ENCODE results near the gene GTF3C5.

Gene GTF3C5

DNA sequence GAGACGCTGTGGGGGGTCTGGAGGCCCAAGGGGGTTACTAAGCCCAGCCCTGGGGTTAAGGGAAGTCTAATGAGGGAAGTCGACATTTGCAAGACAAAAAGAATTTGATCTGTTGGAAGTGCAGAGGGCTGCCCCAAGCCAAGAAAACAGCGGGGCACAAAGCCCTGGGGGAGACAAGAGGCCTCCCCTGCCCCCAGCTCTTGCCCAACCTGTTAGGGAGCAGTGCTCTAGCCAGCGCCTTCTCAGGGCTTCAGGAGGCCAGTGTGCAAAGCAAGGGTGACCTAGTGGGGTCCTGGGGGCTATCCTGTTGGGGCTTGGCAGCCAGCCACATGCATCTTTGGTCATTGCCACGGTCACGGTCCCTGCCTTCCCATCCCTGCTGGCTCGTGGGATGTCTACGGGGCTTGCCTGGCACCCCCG is 27.1 kb upstream of the GTF3C5 start:
- H3K27ac ChIP-seq (ENCODE audit: low read depth, low read length): no peak overlapping the region
- H3K4me2 ChIP-seq (ENCODE audit: low read depth, low read length, poor library complexity, severe bottlenecking): no peak overlapping the region
- H3K4me3 ChIP-seq (ENCODE audit: insufficient read depth, low read length, poor library complexity, severe bottlenecking): no peak overlapping the region
- TF ChIP-seq EZH2phosphoT487 (conservative IDR thresholded peaks at IDR 0.05; ENCODE audit: low read length): no peak
- TF ChIP-seq, protein P1, sequence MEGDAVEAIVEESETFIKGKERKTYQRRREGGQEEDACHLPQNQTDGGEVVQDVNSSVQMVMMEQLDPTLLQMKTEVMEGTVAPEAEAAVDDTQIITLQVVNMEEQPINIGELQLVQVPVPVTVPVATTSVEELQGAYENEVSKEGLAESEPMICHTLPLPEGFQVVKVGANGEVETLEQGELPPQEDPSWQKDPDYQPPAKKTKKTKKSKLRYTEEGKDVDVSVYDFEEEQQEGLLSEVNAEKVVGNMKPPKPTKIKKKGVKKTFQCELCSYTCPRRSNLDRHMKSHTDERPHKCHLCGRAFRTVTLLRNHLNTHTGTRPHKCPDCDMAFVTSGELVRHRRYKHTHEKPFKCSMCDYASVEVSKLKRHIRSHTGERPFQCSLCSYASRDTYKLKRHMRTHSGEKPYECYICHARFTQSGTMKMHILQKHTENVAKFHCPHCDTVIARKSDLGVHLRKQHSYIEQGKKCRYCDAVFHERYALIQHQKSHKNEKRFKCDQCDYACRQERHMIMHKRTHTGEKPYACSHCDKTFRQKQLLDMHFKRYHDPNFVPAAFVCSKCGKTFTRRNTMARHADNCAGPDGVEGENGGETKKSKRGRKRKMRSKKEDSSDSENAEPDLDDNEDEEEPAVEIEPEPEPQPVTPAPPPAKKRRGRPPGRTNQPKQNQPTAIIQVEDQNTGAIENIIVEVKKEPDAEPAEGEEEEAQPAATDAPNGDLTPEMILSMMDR (IDR thresholded peaks at IDR 0.05; ENCODE audit: insufficient read depth, low read length, poor library complexity, severe bottlenecking): no peak
- no peaks in the 10 kb centered on the region for H4K20me1 ChIP-seq (ENCODE audit: low read depth, low read length)
- H3K27me3 ChIP-seq (ENCODE audit: low read length): no peaks in the 10 kb centered on the region
- H3K9ac ChIP-seq (ENCODE audit: low read length): no peak overlapping the region
- no peaks in the 10 kb centered on the region for H3F3A ChIP-seq (ENCODE audit: insufficient read depth)
- H2AFZ ChIP-seq (ENCODE audit: low read depth, low read length, severe bottlenecking): no peak overlapping the region
- H3K9me3 ChIP-seq (ENCODE audit: insufficient read depth, low read length): no peaks in the 10 kb centered on the region
- H3K9me2 ChIP-seq (replicated peaks; ENCODE audit: insufficient read depth, low read length): no peaks in the 10 kb centered on the region
- no peaks in the 10 kb centered on the region for H3K36me3 ChIP-seq (ENCODE audit: low read length)
- no peaks in the 10 kb centered on the region for H3K79me2 ChIP-seq (ENCODE audit: insufficient read depth, low read length)

DNA sequence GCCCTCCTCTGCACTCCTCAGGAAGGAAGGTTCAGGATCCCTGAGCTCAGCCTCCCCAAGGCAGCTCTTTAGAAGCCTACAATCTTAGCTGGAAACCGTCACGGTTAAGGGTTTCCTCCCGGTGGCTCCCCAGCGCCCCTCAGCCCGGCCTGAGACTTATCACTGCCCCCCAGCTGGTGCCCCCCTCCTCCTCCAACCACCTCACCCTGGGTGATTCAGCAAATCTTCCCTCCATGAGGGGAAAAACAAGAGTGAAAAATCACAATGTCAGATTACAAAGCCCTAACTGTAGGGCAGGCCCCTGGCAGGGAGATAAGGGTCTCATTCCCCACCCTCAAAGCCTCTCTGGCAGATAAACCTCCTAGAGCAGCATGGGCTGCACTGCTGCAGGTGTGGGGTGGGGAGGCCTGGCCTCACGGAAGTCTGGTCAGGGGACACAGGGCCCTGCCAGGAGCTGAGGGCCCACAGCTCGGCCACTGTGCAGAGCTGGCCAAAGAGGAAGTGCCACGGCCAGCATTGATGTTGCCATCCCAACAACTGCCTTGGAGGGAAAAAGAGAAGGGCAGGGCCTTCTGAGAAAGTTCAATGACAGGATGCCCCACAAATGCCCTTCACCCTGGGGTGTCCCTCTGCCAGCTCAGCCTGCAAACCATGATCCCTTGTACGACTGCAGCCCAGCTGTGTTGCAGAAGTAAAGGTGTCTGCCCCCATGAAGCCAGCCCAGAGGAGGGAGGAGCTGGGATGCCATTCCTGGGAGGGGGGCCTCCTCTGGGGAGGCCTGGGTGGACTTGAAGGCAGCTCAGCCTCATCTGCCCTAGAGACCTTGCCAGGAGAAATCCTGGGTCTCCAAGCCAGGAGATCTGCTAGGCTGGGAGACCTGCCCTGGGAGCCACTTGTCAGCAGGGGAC is 26.5 kb upstream of the GTF3C5 start:
- Histone ChIP-seq H3K4me2 (ENCODE audit: low read depth, low read length, poor library complexity, severe bottlenecking) (no peak overlapping the region), H3K36me3 (ENCODE audit: low read length) (no peaks in the 10 kb centered on the region), H3K9ac (ENCODE audit: low read length) (no peak overlapping the region), H3K9me3 (ENCODE audit: insufficient read depth, low read length) (no peaks in the 10 kb centered on the region), H2AFZ (ENCODE audit: low read depth, low read length, severe bottlenecking) (no peak overlapping the region), H4K20me1 (ENCODE audit: low read depth, low read length) (no peaks in the 10 kb centered on the region), H3K4me3 (ENCODE audit: insufficient read depth, low read length, poor library complexity, severe bottlenecking) (no peak overlapping the region), H3K9me2 (replicated peaks; ENCODE audit: insufficient read depth, low read length) (no peaks in the 10 kb centered on the region), H3K27ac (ENCODE audit: low read depth, low read length) (no peak overlapping the region), H3K79me2 (ENCODE audit: insufficient read depth, low read length) (no peaks in the 10 kb centered on the region), H3K27me3 (ENCODE audit: low read length) (no peaks in the 10 kb centered on the region), H3F3A (ENCODE audit: insufficient read depth) (no peaks in the 10 kb centered on the region)
- no peak for TF ChIP-seq EZH2phosphoT487 (conservative IDR thresholded peaks at IDR 0.05; ENCODE audit: low read length)
- TF ChIP-seq, protein P1 (IDR thresholded peaks at IDR 0.05; ENCODE audit: insufficient read depth, low read length, poor library complexity, severe bottlenecking): no peak

DNA sequence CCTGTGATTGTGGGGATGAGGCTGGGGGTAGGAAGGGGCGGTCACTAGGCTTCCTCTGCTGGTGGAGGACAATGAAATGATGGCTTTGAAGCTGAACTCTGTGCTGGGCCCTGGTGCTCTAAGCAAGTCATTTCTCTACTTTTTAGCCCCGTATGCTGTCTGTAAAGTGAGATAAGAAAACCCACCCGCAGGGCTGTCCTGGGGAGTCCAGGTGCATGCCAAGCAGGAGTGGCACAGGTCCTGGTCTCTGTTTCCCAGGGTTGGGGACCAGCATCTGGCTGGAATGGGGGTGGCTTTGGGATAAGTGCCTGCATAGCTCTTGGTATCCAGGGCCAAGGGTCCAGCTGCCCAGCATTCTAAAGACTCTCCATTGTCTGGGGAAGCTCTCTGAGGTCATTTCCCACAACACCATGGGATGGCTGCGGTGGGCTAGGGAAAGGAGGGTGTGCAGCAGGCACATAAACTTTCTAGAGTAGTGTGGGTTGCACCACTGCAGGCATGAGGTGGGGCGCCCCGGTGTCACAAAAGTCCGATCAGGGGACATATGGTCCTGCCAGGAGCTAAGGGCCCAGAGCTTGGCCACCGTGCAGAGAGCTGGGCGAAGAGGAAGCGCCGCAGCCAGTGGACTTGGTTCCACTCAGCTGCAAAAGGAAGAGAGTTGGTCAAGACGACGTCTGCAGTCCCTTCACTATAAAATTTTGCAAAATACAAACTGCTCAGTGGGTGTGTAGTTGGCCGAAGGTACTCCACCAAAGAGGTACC is 25.6 kb upstream of the GTF3C5 start:
- no peaks in the 10 kb centered on the region for H4K20me1 ChIP-seq (ENCODE audit: low read depth, low read length)
- H3K79me2 ChIP-seq (ENCODE audit: insufficient read depth, low read length): no peaks in the 10 kb centered on the region
- no peaks in the 10 kb centered on the region for H3K9me3 ChIP-seq (ENCODE audit: insufficient read depth, low read length)
- no peak overlapping the region for H3K4me2 ChIP-seq (ENCODE audit: low read depth, low read length, poor library complexity, severe bottlenecking)
- H3K4me3 ChIP-seq (ENCODE audit: insufficient read depth, low read length, poor library complexity, severe bottlenecking): no peak overlapping the region
- H3K36me3 ChIP-seq (ENCODE audit: low read length): no peaks in the 10 kb centered on the region
- H3K9me2 ChIP-seq (replicated peaks; ENCODE audit: insufficient read depth, low read length): no peaks in the 10 kb centered on the region
- H3F3A ChIP-seq (ENCODE audit: insufficient read depth): no peaks in the 10 kb centered on the region
- no peak overlapping the region for H3K9ac ChIP-seq (ENCODE audit: low read length)
- TF ChIP-seq, protein P1 (IDR thresholded peaks at IDR 0.05; ENCODE audit: insufficient read depth, low read length, poor library complexity, severe bottlenecking): no peak
- TF ChIP-seq EZH2phosphoT487 (conservative IDR thresholded peaks at IDR 0.05; ENCODE audit: low read length): no peak
- no peak overlapping the region for H3K27ac ChIP-seq (ENCODE audit: low read depth, low read length)
- no peak overlapping the region for H2AFZ ChIP-seq (ENCODE audit: low read depth, low read length, severe bottlenecking)
- H3K27me3 ChIP-seq (ENCODE audit: low read length): no peaks in the 10 kb centered on the region

All from SU-DHL-6 (cell line).